Left ventricle myocardium inferior (tissue), 1 donor: ENCODE measurements around the gene DISP2. TPM values are rescaled to one million over a fixed set of nuclear protein-coding genes. Genes with fewer than 3 reads are reported as not detected.

Experiments used
- DNase-seq: peaks from one replicate; pipeline ENCODE4 v3.0.0-alpha.2; 2020
- H3K27ac ChIP-seq: fragments of 200-600 bp; replicated peaks from 2 replicates; pipeline ENCODE4 v1.8.0; 2021
- H3K27me3 ChIP-seq: fragments of 200-600 bp; 2 replicates; pipeline ENCODE4 v1.8.0; 2021; ENCODE audit warnings: low read depth
- H3K36me3 ChIP-seq: fragments of 200-600 bp; 2 replicates; pipeline ENCODE4 v1.8.0; 2021
- H3K4me1 ChIP-seq: fragments of 200-600 bp; 2 replicates; pipeline ENCODE4 v1.8.0; 2021
- H3K4me3 ChIP-seq: fragments of 200-600 bp; 2 replicates; pipeline ENCODE4 v1.8.0; 2021; ENCODE audit warnings: mild to moderate bottlenecking, moderate library complexity
- H3K9me3 ChIP-seq: fragments of 200-600 bp; replicated peaks from 2 replicates; pipeline ENCODE4 v1.8.0; 2021
- CTCF ChIP-seq: fragments of 200-600 bp; IDR thresholded peaks from 2 replicates; pipeline ENCODE4 v1.8.0; 2021; ENCODE audit warnings: antibody characterized with exemption, mild to moderate bottlenecking, borderline replicate concordance
- intact Hi-C: fragments of 100-400 bp; cut with micrococcal nuclease; formaldehyde crosslinking; loops from one replicate; pipeline ENCODE4 v1.11.0; 2022
- total RNA-seq: library from RNA; stranded (reverse); fragmentation: NEBNext Ultra II Directional; extraction: Animal tissue kit (Norgen Biotek cat#: 25700); gene quantifications from one replicate; pipeline ENCODE4 v1.2.1, GENCODE V29; 2021
- donor health status: DM: no; HTN: yes; CAD: no; lungs with severe emphysema.

DISP2 gene
- total RNA-seq, 1 donor from 2014 or later = 3.0 TPM

DNA sequence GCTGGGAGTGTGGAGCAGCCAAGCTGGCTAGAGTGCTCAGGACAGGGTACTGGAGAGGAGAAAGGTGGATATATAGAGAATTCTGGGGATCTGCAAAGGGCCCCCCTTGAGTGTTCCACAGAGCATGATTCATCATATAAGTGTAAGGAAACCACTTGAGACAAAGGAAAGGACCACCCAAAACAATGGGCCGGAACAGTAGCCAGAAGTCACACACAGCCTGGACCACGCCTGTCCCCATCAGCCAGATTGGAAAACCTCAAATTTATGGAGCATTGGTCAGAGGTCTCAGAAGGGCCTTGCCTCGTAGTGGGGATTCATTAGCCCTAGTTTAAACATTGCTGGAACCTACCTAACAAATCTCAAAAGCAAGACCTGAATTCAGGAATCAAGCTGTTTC lies 19.6 kb downstream of the DISP2 start:
- intact Hi-C loops = no loop called here
- TF ChIP-seq CTCF = no peak
- Histone ChIP-seq H3K36me3 (no peaks in the 10 kb centered on the region), H3K4me1 (peaks cover 24% of the 10 kb centered on the region), H3K4me3 (no peak overlapping the region), H3K27me3 (no peaks in the 10 kb centered on the region), H3K9me3 (no peaks in the 10 kb centered on the region), H3K27ac (no peak overlapping the region)
- no peak for DNase-seq

- intact Hi-C loops = no loop called here
These were observed 21.4 kb downstream of the DISP2 start for GRCh38 chr15:40379374-40379773.

GRCh38 chr15:40379853-40380252 lies 21.8 kb downstream of the DISP2 start:
- peak; percentile 35 for DNase-seq
- TF ChIP-seq CTCF = no peak
- Histone ChIP-seq H3K4me1 (peaks cover 35% of the 10 kb centered on the region), H3K4me3 (no peak overlapping the region), H3K9me3 (no peaks in the 10 kb centered on the region), H3K27me3 (no peaks in the 10 kb centered on the region), H3K27ac (peak overlapping the region; percentile 69), H3K36me3 (no peaks in the 10 kb centered on the region)
- intact Hi-C loops = no loop called here

More at GRCh38 chr15:40379374-40379773, 21.4 kb downstream of the DISP2 start:
- no peak for DNase-seq
- TF ChIP-seq CTCF = no peak
- Histone ChIP-seq H3K4me3 (no peak overlapping the region), H3K9me3 (no peaks in the 10 kb centered on the region), H3K27me3 (no peaks in the 10 kb centered on the region), H3K4me1 (peaks cover 35% of the 10 kb centered on the region), H3K27ac (peak overlapping the region; percentile 69), H3K36me3 (no peaks in the 10 kb centered on the region)

GRCh38 chr15:40380636-40381035 lies 22.6 kb downstream of the DISP2 start:
- H3K4me1 ChIP-seq = peaks cover 35% of the 10 kb centered on the region
- H3K9me3 ChIP-seq = no peaks in the 10 kb centered on the region
- H3K27me3 ChIP-seq = no peaks in the 10 kb centered on the region
- no peak for TF ChIP-seq CTCF
- H3K4me3 ChIP-seq = no peak overlapping the region
- no peaks in the 10 kb centered on the region for H3K36me3 ChIP-seq
- no peak for DNase-seq
- H3K27ac ChIP-seq = peak overlapping the region; percentile 69
- intact Hi-C loops = no loop called here

DNA sequence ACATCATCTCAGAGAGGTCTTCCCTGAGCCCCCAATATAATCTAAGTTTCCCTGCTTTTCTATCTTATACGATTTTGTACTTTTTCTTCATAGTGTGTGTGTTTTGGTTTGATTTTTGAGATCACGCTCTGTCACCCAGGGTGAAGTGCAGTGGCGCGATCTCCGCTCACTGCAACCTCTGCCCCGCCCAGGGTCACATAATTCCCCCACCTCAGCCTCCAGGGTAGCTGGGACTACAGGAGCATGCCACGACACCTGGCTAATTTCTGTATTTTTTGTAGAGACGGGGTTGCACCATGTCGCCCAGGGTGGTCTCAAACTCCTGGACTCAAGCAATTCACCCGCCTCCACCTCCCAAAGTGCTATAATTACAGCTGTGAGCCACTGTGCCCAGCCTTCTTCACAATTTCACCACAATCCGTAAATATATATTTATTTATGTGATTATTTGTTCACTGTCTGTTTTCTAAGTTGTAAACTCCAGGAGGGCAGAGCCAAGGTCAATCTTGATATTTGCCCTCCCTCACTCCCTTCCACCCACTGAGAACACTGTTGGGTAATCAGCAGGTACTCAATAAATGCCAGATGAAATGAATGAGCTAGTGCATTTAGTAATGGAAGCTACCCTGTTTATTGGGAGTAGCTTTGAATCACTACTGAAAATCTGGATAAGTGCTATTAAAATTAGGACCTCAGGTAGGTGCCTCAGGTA lies 24.0 kb downstream of the DISP2 start:
- DNase-seq = no peak
- no peak for TF ChIP-seq CTCF
- peak overlapping the region; percentile 57 for H3K27ac ChIP-seq
- intact Hi-C loops = no loop called here
- peaks cover 35% of the 10 kb centered on the region for H3K4me1 ChIP-seq
- no peaks in the 10 kb centered on the region for H3K9me3 ChIP-seq
- peak overlapping the region; percentile 87 for H3K4me3 ChIP-seq
- no peaks in the 10 kb centered on the region for H3K27me3 ChIP-seq
- H3K36me3 ChIP-seq = peaks cover 9% of the 10 kb centered on the region
